HG02571 (cell line): Measurements from ENCODE around the gene SCRN3.
"Not testable (repeated sequence)": the region's sequence is repeated elsewhere in the genome, so short reads cannot be mapped to it uniquely, and the experiment has no call there.

Experiments used
- ATAC-seq: cut with Tn5 transposase; IDR thresholded peaks from one replicate; pipeline ENCODE4 v1.9.1; 2021; ENCODE audit warnings: mild to moderate bottlenecking, moderate library complexity; ENCODE audit not compliant: unreplicated experiment

SCRN3 gene

GRCh38 chr2:174403628-174404027 is 8.1 kb downstream of the SCRN3 start:
- no peak for ATAC-seq

GRCh38 chr2:174410039-174410438 is 14.5 kb downstream of the SCRN3 start:
- not testable (repeated sequence) for ATAC-seq

- ATAC-seq: no peak
Observed at GRCh38 chr2:174412256-174412655, 16.7 kb downstream of the SCRN3 start.

- no peak for ATAC-seq
Observed at GRCh38 chr2:174428214-174428613, 32.7 kb downstream of the SCRN3 start.

- no peak for ATAC-seq
Observed at GRCh38 chr2:174430066-174430465, 34.5 kb downstream of the SCRN3 start.

GRCh38 chr2:174431902-174432301 is 36.4 kb downstream of the SCRN3 start:
- ATAC-seq: no peak

- no peak for ATAC-seq
Observed at GRCh38 chr2:174436351-174436750, 40.8 kb downstream of the SCRN3 start.

- ATAC-seq: no peak
Observed at GRCh38 chr2:174438146-174438886, 42.8 kb downstream of the SCRN3 start.

- ATAC-seq: no peak
Observed at GRCh38 chr2:174439323-174439722, 43.8 kb downstream of the SCRN3 start.

- no peak for ATAC-seq
Observed at GRCh38 chr2:174439950-174440349, 44.4 kb downstream of the SCRN3 start.

GRCh38 chr2:174442546-174443510 is 47.3 kb downstream of the SCRN3 start:
- no peak for ATAC-seq

- ATAC-seq: no peak
Observed at GRCh38 chr2:174444761-174445160, 49.2 kb downstream of the SCRN3 start.

GRCh38 chr2:174445248-174445647 is 49.7 kb downstream of the SCRN3 start:
- ATAC-seq: no peak

- ATAC-seq: no peak
Observed at GRCh38 chr2:174446531-174446930, 51.0 kb downstream of the SCRN3 start.

GRCh38 chr2:174449033-174449432 is 53.5 kb downstream of the SCRN3 start:
- ATAC-seq: no peak

GRCh38 chr2:174450021-174450816 is 54.7 kb downstream of the SCRN3 start:
- no peak for ATAC-seq

GRCh38 chr2:174454566-174454965 is 59.0 kb downstream of the SCRN3 start:
- ATAC-seq: no peak

GRCh38 chr2:174461221-174461620 is 65.7 kb downstream of the SCRN3 start:
- ATAC-seq: no peak

- no peak for ATAC-seq
Observed at GRCh38 chr2:174465327-174465726, 69.8 kb downstream of the SCRN3 start.

- ATAC-seq: no peak
Observed at GRCh38 chr2:174473796-174474195, 78.3 kb downstream of the SCRN3 start.

GRCh38 chr2:174477759-174478158 is 82.2 kb downstream of the SCRN3 start:
- ATAC-seq: no peak
